GM13976 (cell line): ENCODE results near the gene TF.
"Not testable (repeated sequence)": the region's sequence is repeated elsewhere in the genome, so short reads cannot be mapped to it uniquely, and the experiment has no call there.

ENCODE experiments used
- DNase-seq: peaks from one replicate; pipeline ENCODE4 v3.0.0; 2012; ENCODE audit warnings: low spot score
- in situ Hi-C: fragments of 300-500 bp; cut with MboI; formaldehyde crosslinking; loops from one replicate; pipeline ENCODE4 v1.12.0; 2022; ENCODE audit warnings: low sequenced_read_pairs, mixed read lengths, inconsistent platforms; ENCODE audit not compliant: unreplicated experiment
- TF ChIP-seq, protein P1 (sequence below): IDR thresholded peaks from 2 replicates; pipeline ENCODE4 v1.5.1; 2012; ENCODE audit warnings: borderline replicate concordance, mild to moderate bottlenecking; ENCODE audit not compliant: insufficient read depth; ENCODE audit errors: extremely low read depth, missing control alignments, control extremely low read depth

TF gene

GRCh38 chr3:133775835-133776234 lies 29.6 kb downstream of the TF start:
- in situ Hi-C loops, result no loop called here
- no peak for DNase-seq
- TF ChIP-seq, protein P1, sequence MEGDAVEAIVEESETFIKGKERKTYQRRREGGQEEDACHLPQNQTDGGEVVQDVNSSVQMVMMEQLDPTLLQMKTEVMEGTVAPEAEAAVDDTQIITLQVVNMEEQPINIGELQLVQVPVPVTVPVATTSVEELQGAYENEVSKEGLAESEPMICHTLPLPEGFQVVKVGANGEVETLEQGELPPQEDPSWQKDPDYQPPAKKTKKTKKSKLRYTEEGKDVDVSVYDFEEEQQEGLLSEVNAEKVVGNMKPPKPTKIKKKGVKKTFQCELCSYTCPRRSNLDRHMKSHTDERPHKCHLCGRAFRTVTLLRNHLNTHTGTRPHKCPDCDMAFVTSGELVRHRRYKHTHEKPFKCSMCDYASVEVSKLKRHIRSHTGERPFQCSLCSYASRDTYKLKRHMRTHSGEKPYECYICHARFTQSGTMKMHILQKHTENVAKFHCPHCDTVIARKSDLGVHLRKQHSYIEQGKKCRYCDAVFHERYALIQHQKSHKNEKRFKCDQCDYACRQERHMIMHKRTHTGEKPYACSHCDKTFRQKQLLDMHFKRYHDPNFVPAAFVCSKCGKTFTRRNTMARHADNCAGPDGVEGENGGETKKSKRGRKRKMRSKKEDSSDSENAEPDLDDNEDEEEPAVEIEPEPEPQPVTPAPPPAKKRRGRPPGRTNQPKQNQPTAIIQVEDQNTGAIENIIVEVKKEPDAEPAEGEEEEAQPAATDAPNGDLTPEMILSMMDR, result no peak

GRCh38 chr3:133776794-133777438 lies 30.7 kb downstream of the TF start:
- TF ChIP-seq, protein P1, result no peak
- in situ Hi-C loops, result no loop called here
- no peak for DNase-seq

- in situ Hi-C loops, result no loop called here
- TF ChIP-seq, protein P1, result no peak
- DNase-seq, result no peak
These were observed 31.8 kb downstream of the TF start for GRCh38 chr3:133777807-133778568.

DNA sequence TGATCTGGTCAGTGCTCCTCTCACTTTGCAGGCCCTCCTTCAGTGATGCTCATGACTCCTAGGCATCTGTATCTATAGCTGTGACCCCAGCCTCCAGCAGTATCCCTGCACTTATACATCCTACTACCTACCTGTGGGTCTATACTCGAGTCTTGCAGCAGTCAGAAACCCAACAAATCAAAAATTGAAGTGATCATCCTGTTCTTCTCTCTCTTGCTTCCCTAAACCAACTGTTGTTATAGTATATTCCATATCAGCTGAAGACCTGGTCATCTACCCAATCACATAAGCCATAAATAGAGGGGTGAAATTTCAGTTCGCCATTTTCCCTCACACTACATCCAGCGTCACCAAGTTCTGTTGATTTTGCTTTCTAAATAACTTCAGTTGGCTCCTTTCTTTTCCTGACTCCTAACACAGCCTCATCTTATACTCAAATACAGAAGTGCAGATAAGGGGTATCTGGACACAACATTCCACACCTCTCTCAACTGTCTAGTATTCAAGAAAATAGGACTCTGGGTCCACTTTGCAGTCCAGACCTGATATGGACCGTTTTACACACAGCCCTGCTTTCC lies 33.5 kb downstream of the TF start:
- TF ChIP-seq, protein P1, result no peak
- DNase-seq, result no peak
- in situ Hi-C loops, result no loop called here

- in situ Hi-C loops, result not testable (repeated sequence)
These were observed 34.6 kb downstream of the TF start for GRCh38 chr3:133780756-133781155.

DNA sequence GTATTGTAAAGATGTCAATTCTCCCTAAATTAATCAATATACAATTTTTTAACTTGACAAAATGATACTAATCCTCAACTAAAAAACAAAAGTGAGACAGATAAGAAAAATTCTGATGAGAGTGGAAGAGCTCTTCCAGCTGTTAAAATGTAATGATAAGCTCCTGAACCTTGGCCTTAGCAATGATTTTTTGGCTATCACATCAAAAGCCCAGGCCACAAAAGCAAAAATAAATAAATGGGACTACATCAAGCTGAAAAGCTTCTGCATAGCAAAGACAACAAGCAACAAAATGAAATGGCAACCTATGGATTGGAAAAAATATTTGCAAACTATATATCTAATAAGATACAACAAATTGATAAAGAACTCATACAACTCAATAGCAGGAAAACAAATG lies 35.4 kb downstream of the TF start:
- DNase-seq, result no peak
- TF ChIP-seq, protein P1, result no peak
- in situ Hi-C loops, result no loop called here

More at GRCh38 chr3:133780756-133781155, 34.6 kb downstream of the TF start:
- not testable (repeated sequence) for DNase-seq

- TF ChIP-seq, protein P1, result no peak
- in situ Hi-C loops, result no loop called here
- no peak for DNase-seq
These were observed 36.3 kb downstream of the TF start for GRCh38 chr3:133782454-133782853.
